ENCODE results near the gene LRRC17.

The LRRC17 gene

GRCh38 chr7:102912742-102913141, at the start of gene LRRC17:
LRRC17 (plus strand) TSS chr7:102913000; CDS start chr7:102933914, 20,914 bp downstream.
- Mint-ChIP-seq H3K9me3 (no peaks in the 10 kb centered on the region), H3K4me1 (ENCODE audit: low read depth) (no peaks in the 10 kb centered on the region), H3K27me3 (no peaks in the 10 kb centered on the region), H3K4me3 (no peak within 1 kb of the TSS), H3K27ac (no peak within 1 kb of the TSS), H3K36me3 (ENCODE audit: low read depth) (peaks cover 9% of the 10 kb centered on the region)

GRCh38 chr7:102864958-102865357, 47.8 kb upstream of the LRRC17 start:
- H3K27ac Mint-ChIP-seq = no peak overlapping the region
- H3K27me3 Mint-ChIP-seq = no peaks in the 10 kb centered on the region
- no peaks in the 10 kb centered on the region for H3K4me1 Mint-ChIP-seq (ENCODE audit: low read depth)
- H3K4me3 Mint-ChIP-seq = no peak overlapping the region
- H3K9me3 Mint-ChIP-seq = no peaks in the 10 kb centered on the region
- H3K36me3 Mint-ChIP-seq (ENCODE audit: low read depth) = no peaks in the 10 kb centered on the region

- Mint-ChIP-seq H3K9me3 (no peaks in the 10 kb centered on the region), H3K27me3 (no peaks in the 10 kb centered on the region), H3K4me1 (ENCODE audit: low read depth) (no peaks in the 10 kb centered on the region), H3K36me3 (ENCODE audit: low read depth) (peaks cover 1% of the 10 kb centered on the region), H3K4me3 (no peak overlapping the region), H3K27ac (no peak overlapping the region)
These were observed 46.1 kb upstream of the LRRC17 start for GRCh38 chr7:102866535-102867215.

- Mint-ChIP-seq H3K27me3 (no peaks in the 10 kb centered on the region), H3K36me3 (ENCODE audit: low read depth) (peaks cover 4% of the 10 kb centered on the region), H3K9me3 (no peaks in the 10 kb centered on the region), H3K4me3 (no peak overlapping the region), H3K4me1 (ENCODE audit: low read depth) (peaks cover 16% of the 10 kb centered on the region), H3K27ac (no peak overlapping the region)
These were observed 43.6 kb upstream of the LRRC17 start for GRCh38 chr7:102869195-102869594.

- no peaks in the 10 kb centered on the region for H3K9me3 Mint-ChIP-seq
- no peaks in the 10 kb centered on the region for H3K27me3 Mint-ChIP-seq
- H3K36me3 Mint-ChIP-seq (ENCODE audit: low read depth) = peaks cover 4% of the 10 kb centered on the region
- H3K4me1 Mint-ChIP-seq (ENCODE audit: low read depth) = peaks cover 37% of the 10 kb centered on the region
- no peak overlapping the region for H3K27ac Mint-ChIP-seq
- no peak overlapping the region for H3K4me3 Mint-ChIP-seq
These were observed 40.3 kb upstream of the LRRC17 start for GRCh38 chr7:102872460-102872859.

- Mint-ChIP-seq H3K27ac (no peak overlapping the region), H3K9me3 (no peaks in the 10 kb centered on the region), H3K36me3 (ENCODE audit: low read depth) (peaks cover 4% of the 10 kb centered on the region), H3K4me1 (ENCODE audit: low read depth) (peaks cover 37% of the 10 kb centered on the region), H3K4me3 (no peak overlapping the region), H3K27me3 (no peaks in the 10 kb centered on the region)
These were observed 39.2 kb upstream of the LRRC17 start for GRCh38 chr7:102873470-102874165.

- Mint-ChIP-seq H3K27me3 (no peaks in the 10 kb centered on the region), H3K4me3 (no peak overlapping the region), H3K36me3 (ENCODE audit: low read depth) (peaks cover 4% of the 10 kb centered on the region), H3K4me1 (ENCODE audit: low read depth) (peaks cover 37% of the 10 kb centered on the region), H3K27ac (no peak overlapping the region), H3K9me3 (no peaks in the 10 kb centered on the region)
These were observed 38.5 kb upstream of the LRRC17 start for GRCh38 chr7:102874166-102874829.

- Mint-ChIP-seq H3K27me3 (no peaks in the 10 kb centered on the region), H3K27ac (no peak overlapping the region), H3K36me3 (ENCODE audit: low read depth) (peaks cover 4% of the 10 kb centered on the region), H3K9me3 (no peaks in the 10 kb centered on the region), H3K4me1 (ENCODE audit: low read depth) (peaks cover 37% of the 10 kb centered on the region), H3K4me3 (no peak overlapping the region)
These were observed 37.8 kb upstream of the LRRC17 start for GRCh38 chr7:102874966-102875365.

GRCh38 chr7:102875700-102876295, 37.0 kb upstream of the LRRC17 start:
- Mint-ChIP-seq H3K36me3 (ENCODE audit: low read depth) (peaks cover 4% of the 10 kb centered on the region), H3K9me3 (no peaks in the 10 kb centered on the region), H3K27ac (no peak overlapping the region), H3K4me1 (ENCODE audit: low read depth) (peaks cover 37% of the 10 kb centered on the region), H3K4me3 (no peak overlapping the region), H3K27me3 (no peaks in the 10 kb centered on the region)

GRCh38 chr7:102883098-102883860, 29.5 kb upstream of the LRRC17 start:
- no peak overlapping the region for H3K27ac Mint-ChIP-seq
- no peaks in the 10 kb centered on the region for H3K27me3 Mint-ChIP-seq
- H3K4me3 Mint-ChIP-seq = no peak overlapping the region
- H3K9me3 Mint-ChIP-seq = no peaks in the 10 kb centered on the region
- no peaks in the 10 kb centered on the region for H3K36me3 Mint-ChIP-seq (ENCODE audit: low read depth)
- no peaks in the 10 kb centered on the region for H3K4me1 Mint-ChIP-seq (ENCODE audit: low read depth)

GRCh38 chr7:102888561-102889233, 24.1 kb upstream of the LRRC17 start:
- Mint-ChIP-seq H3K4me3 (no peak overlapping the region), H3K27me3 (no peaks in the 10 kb centered on the region), H3K36me3 (ENCODE audit: low read depth) (no peaks in the 10 kb centered on the region), H3K27ac (no peak overlapping the region), H3K9me3 (no peaks in the 10 kb centered on the region), H3K4me1 (ENCODE audit: low read depth) (peaks cover 3% of the 10 kb centered on the region)

GRCh38 chr7:102889851-102890250, 22.9 kb upstream of the LRRC17 start:
- Mint-ChIP-seq H3K36me3 (ENCODE audit: low read depth) (no peaks in the 10 kb centered on the region), H3K27ac (no peak overlapping the region), H3K4me1 (ENCODE audit: low read depth) (peaks cover 3% of the 10 kb centered on the region), H3K27me3 (no peaks in the 10 kb centered on the region), H3K9me3 (no peaks in the 10 kb centered on the region), H3K4me3 (no peak overlapping the region)

- H3K9me3 Mint-ChIP-seq = no peaks in the 10 kb centered on the region
- H3K27ac Mint-ChIP-seq = no peak overlapping the region
- H3K4me1 Mint-ChIP-seq (ENCODE audit: low read depth) = peaks cover 3% of the 10 kb centered on the region
- H3K4me3 Mint-ChIP-seq = no peak overlapping the region
- H3K36me3 Mint-ChIP-seq (ENCODE audit: low read depth) = no peaks in the 10 kb centered on the region
- H3K27me3 Mint-ChIP-seq = no peaks in the 10 kb centered on the region
These were observed 22.4 kb upstream of the LRRC17 start for GRCh38 chr7:102890292-102890970.

All from stimulated activated naive CD8-positive, alpha-beta T cell treated with anti-CD3 and anti-CD28 coated beads, Interleukin-15, Interleukin-2, amounts not matched to agents 100 ng/mL and 50 ng/mL, for 24 hours (primary cell).